SH-SY5Y (cell line): Measurements from ENCODE around the gene RASAL2.

ENCODE experiments used
- GATA2 ChIP-seq: IDR thresholded peaks from 2 replicates; pipeline ENCODE4 v1.6.1; 2011; ENCODE audit warnings: mild to moderate bottlenecking, low read depth, low read length
- GATA3 ChIP-seq: IDR thresholded peaks from 2 replicates; pipeline ENCODE4 v1.6.1; 2011; ENCODE audit warnings: low read depth, mild to moderate bottlenecking, low read length, moderate library complexity

DNA sequence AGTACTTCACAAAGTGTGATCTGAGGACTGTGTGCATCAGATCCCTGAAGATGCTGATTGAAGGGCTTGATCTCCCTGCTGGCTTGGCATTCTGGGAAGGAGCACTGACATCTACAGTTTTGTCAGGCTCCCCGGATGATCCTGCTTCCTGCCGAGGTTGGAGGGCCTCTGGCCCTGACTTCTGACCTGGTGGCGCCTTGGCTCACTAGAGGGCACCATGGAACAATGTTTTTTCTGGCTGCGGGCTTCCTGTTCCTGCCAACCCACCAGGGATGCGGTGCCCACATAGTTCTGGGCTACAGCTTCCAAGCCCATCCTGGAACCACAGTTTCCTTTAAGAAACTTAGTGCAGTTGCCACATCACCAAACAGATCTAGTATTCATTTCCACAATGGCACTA, 38.8 kb upstream of the RASAL2 start:
- TF ChIP-seq GATA3 (no peak), GATA2 (no peak)
